ENCODE data around the gene GPC3.
"Not testable (repeated sequence)": the region's sequence is repeated elsewhere in the genome, so short reads cannot be mapped to it uniquely, and the experiment has no call there.

The GPC3 gene

GRCh38 chrX:134020910-134021309 is 35.5 kb upstream of the GPC3 start:
- no peak for DNase-seq (ENCODE audit: low read depth)
- no peak overlapping the region for H3K4me3 ChIP-seq (ENCODE audit: control insufficient read depth, low read depth, low read length)
- TF ChIP-seq CTCF (conservative IDR thresholded peaks at IDR 0.05; ENCODE audit: control insufficient read depth, insufficient read depth, low read depth, low read length): no peak

- TF ChIP-seq CTCF (conservative IDR thresholded peaks at IDR 0.05; ENCODE audit: control insufficient read depth, insufficient read depth, low read depth, low read length): no peak
- DNase-seq (ENCODE audit: low read depth): no peak
- no peak overlapping the region for H3K4me3 ChIP-seq (ENCODE audit: control insufficient read depth, low read depth, low read length)
These were observed 34.3 kb upstream of the GPC3 start for GRCh38 chrX:134019567-134020206.

- H3K4me3 ChIP-seq (ENCODE audit: control insufficient read depth, low read depth, low read length); DNase-seq (ENCODE audit: low read depth): not testable (repeated sequence)
These were observed 30.9 kb upstream of the GPC3 start for GRCh38 chrX:134016309-134016708.

GRCh38 chrX:134015510-134015909 is 30.1 kb upstream of the GPC3 start:
- DNase-seq (ENCODE audit: low read depth); H3K4me3 ChIP-seq (ENCODE audit: control insufficient read depth, low read depth, low read length): not testable (repeated sequence)

- H3K4me3 ChIP-seq (ENCODE audit: control insufficient read depth, low read depth, low read length): no peak overlapping the region
- DNase-seq (ENCODE audit: low read depth): no peak
- TF ChIP-seq CTCF (conservative IDR thresholded peaks at IDR 0.05; ENCODE audit: control insufficient read depth, insufficient read depth, low read depth, low read length): no peak
These were observed 28.1 kb upstream of the GPC3 start for GRCh38 chrX:134013524-134013923.

GRCh38 chrX:134013092-134013497 is 27.7 kb upstream of the GPC3 start:
- DNase-seq (ENCODE audit: low read depth): peak; percentile 62
- no peak overlapping the region for H3K4me3 ChIP-seq (ENCODE audit: control insufficient read depth, low read depth, low read length)
- TF ChIP-seq CTCF (conservative IDR thresholded peaks at IDR 0.05; ENCODE audit: control insufficient read depth, insufficient read depth, low read depth, low read length): no peak

- TF ChIP-seq CTCF (conservative IDR thresholded peaks at IDR 0.05; ENCODE audit: control insufficient read depth, insufficient read depth, low read depth, low read length): no peak
- no peak overlapping the region for H3K4me3 ChIP-seq (ENCODE audit: control insufficient read depth, low read depth, low read length)
- no peak for DNase-seq (ENCODE audit: low read depth)
These were observed 25.3 kb upstream of the GPC3 start for GRCh38 chrX:134010690-134011089.

GRCh38 chrX:134007716-134008115 is 22.3 kb upstream of the GPC3 start:
- no peak overlapping the region for H3K4me3 ChIP-seq (ENCODE audit: control insufficient read depth, low read depth, low read length)
- DNase-seq (ENCODE audit: low read depth): no peak
- no peak for TF ChIP-seq CTCF (conservative IDR thresholded peaks at IDR 0.05; ENCODE audit: control insufficient read depth, insufficient read depth, low read depth, low read length)
